OCI-LY1 (cell line): ENCODE measurements around the gene B3GLCT.

Experiments used
- H2AFZ ChIP-seq: fragments of 200-600 bp; sonication (generic), shearing (Covaris generic); 2 replicates; pipeline ENCODE4 v1.6.0; 2014; ENCODE audit warnings: antibody characterized with exemption, mild to moderate bottlenecking, low read length
- H3F3A ChIP-seq: fragments of 200-600 bp; sonication (generic), shearing (Covaris generic); 2 replicates; pipeline ENCODE4 v1.6.0; 2014; ENCODE audit warnings: mild to moderate bottlenecking, antibody characterized with exemption, low read length, moderate library complexity; ENCODE audit not compliant: insufficient read depth
- H3K27ac ChIP-seq: fragments of 200-600 bp; sonication (generic); 2 replicates; pipeline ENCODE4 v1.5.1; 2014; ENCODE audit warnings: low read length, mixed run types, mild to moderate bottlenecking, low read depth; ENCODE audit not compliant: poor library complexity, severe bottlenecking
- H3K27me3 ChIP-seq: fragments of 200-600 bp; sonication (generic); 2 replicates; pipeline ENCODE4 v1.6.0; 2014; ENCODE audit warnings: antibody characterized with exemption, mild to moderate bottlenecking, low read length, moderate library complexity; ENCODE audit not compliant: insufficient read depth
- H3K36me3 ChIP-seq: fragments of 200-600 bp; sonication (generic); 2 replicates; pipeline ENCODE4 v1.6.1; 2014; ENCODE audit warnings: mild to moderate bottlenecking, antibody characterized with exemption, low read length, moderate library complexity, mixed read lengths; ENCODE audit not compliant: insufficient read depth
- H3K4me1 ChIP-seq: fragments of 200-600 bp; sonication (generic); 2 replicates; pipeline ENCODE4 v1.5.1; 2014; ENCODE audit warnings: mild to moderate bottlenecking, low read length, moderate library complexity; ENCODE audit not compliant: insufficient read depth, severe bottlenecking
- H3K4me2 ChIP-seq: fragments of 200-600 bp; sonication (generic), shearing (Covaris generic); 2 replicates; pipeline ENCODE4 v1.6.1; 2014; ENCODE audit warnings: low read length
- H3K4me3 ChIP-seq: fragments of 200-600 bp; sonication (generic); 2 replicates; pipeline ENCODE4 v1.5.1; 2014; ENCODE audit warnings: low read length, low read depth, mild to moderate bottlenecking, mixed read lengths; ENCODE audit not compliant: poor library complexity, severe bottlenecking
- H3K79me2 ChIP-seq: fragments of 200-600 bp; shearing (Covaris generic); 2 replicates; pipeline ENCODE4 v1.6.1; 2016; ENCODE audit warnings: mixed run types, low read length, mixed read lengths; ENCODE audit not compliant: insufficient read depth
- H3K9ac ChIP-seq: fragments of 200-600 bp; sonication (generic), shearing (Covaris generic); 2 replicates; pipeline ENCODE4 v1.6.1; 2014; ENCODE audit warnings: mild to moderate bottlenecking, low read length, mixed read lengths
- H3K9me2 ChIP-seq: fragments of 200-600 bp; sonication (generic), shearing (Covaris generic); 2 replicates; pipeline ENCODE4 v1.6.1; 2014; ENCODE audit warnings: low read depth, mild to moderate bottlenecking, low read length, mixed read lengths
- H3K9me3 ChIP-seq: fragments of 200-600 bp; shearing (Covaris generic); 2 replicates; pipeline ENCODE4 v1.6.1; 2014; ENCODE audit warnings: low read length, mixed read lengths
- H4K20me1 ChIP-seq: fragments of 200-600 bp; sonication (generic), shearing (Covaris generic); 2 replicates; pipeline ENCODE4 v1.6.0; 2016; ENCODE audit warnings: mild to moderate bottlenecking, low read length; ENCODE audit not compliant: insufficient read depth
- CTCF ChIP-seq: fragments of 200-600 bp; sonication (generic), shearing (Covaris generic); IDR thresholded peaks from 2 replicates; pipeline ENCODE4 v1.5.1; 2017; ENCODE audit warnings: mild to moderate bottlenecking, antibody characterized with exemption, low read length, moderate library complexity, mixed read lengths
- EZH2 ChIP-seq: fragments of 200-600 bp; sonication (generic), shearing (Covaris generic); IDR thresholded peaks from 2 replicates; pipeline ENCODE4 v1.8.0; 2017; ENCODE audit warnings: borderline replicate concordance, mixed run types, mild to moderate bottlenecking, antibody characterized with exemption, low read length, moderate library complexity, mixed read lengths

B3GLCT gene

GRCh38 chr13:31357581-31357980 is 157.8 kb downstream of the B3GLCT start:
- H3K36me3 ChIP-seq = no peaks in the 10 kb centered on the region
- no peak overlapping the region for H3K4me2 ChIP-seq
- H3K79me2 ChIP-seq = no peaks in the 10 kb centered on the region
- no peak overlapping the region for H2AFZ ChIP-seq
- H3K9me2 ChIP-seq = no peaks in the 10 kb centered on the region
- no peaks in the 10 kb centered on the region for H4K20me1 ChIP-seq
- H3K9ac ChIP-seq = no peak overlapping the region
- H3K9me3 ChIP-seq = peaks cover 6% of the 10 kb centered on the region; the same call in 1 of the 2 replicates
- TF ChIP-seq EZH2 (no peak), CTCF (no peak)
- H3F3A ChIP-seq = no peaks in the 10 kb centered on the region
- no peak overlapping the region for H3K4me3 ChIP-seq
- no peaks in the 10 kb centered on the region for H3K4me1 ChIP-seq
- H3K27ac ChIP-seq = no peak overlapping the region
- no peaks in the 10 kb centered on the region for H3K27me3 ChIP-seq

- Histone ChIP-seq H3K4me3 (no peak overlapping the region), H3K4me1 (no peaks in the 10 kb centered on the region), H3K9me2 (no peaks in the 10 kb centered on the region), H3K9me3 (peaks cover 7% of the 10 kb centered on the region; the same call in 1 of the 2 replicates), H3K27ac (no peak overlapping the region), H3K4me2 (no peak overlapping the region), H3K9ac (no peak overlapping the region), H4K20me1 (no peaks in the 10 kb centered on the region), H3K36me3 (no peaks in the 10 kb centered on the region), H3K79me2 (no peaks in the 10 kb centered on the region), H3F3A (no peaks in the 10 kb centered on the region), H2AFZ (no peak overlapping the region), H3K27me3 (no peaks in the 10 kb centered on the region)
- TF ChIP-seq CTCF (no peak), EZH2 (no peak)
Measured at GRCh38 chr13:31361673-31362072, 161.9 kb downstream of the B3GLCT start.

GRCh38 chr13:31365630-31366029 is 165.9 kb downstream of the B3GLCT start:
- H3K36me3 ChIP-seq = no peaks in the 10 kb centered on the region
- no peak overlapping the region for H3K4me3 ChIP-seq
- no peak overlapping the region for H3K9ac ChIP-seq
- no peak overlapping the region for H3K4me2 ChIP-seq
- H3K9me3 ChIP-seq = peaks cover 7% of the 10 kb centered on the region; the same call in 1 of the 2 replicates
- H2AFZ ChIP-seq = no peak overlapping the region
- H3F3A ChIP-seq = no peaks in the 10 kb centered on the region
- H4K20me1 ChIP-seq = no peaks in the 10 kb centered on the region
- H3K4me1 ChIP-seq = no peaks in the 10 kb centered on the region
- H3K79me2 ChIP-seq = no peaks in the 10 kb centered on the region
- H3K27me3 ChIP-seq = no peaks in the 10 kb centered on the region
- TF ChIP-seq EZH2 (no peak), CTCF (no peak)
- no peak overlapping the region for H3K27ac ChIP-seq
- H3K9me2 ChIP-seq = no peaks in the 10 kb centered on the region
